SK-N-SH treated with all-trans-retinoic acid at 6 μM for 48 hours (cell line): ENCODE measurements around the gene TFRC.

Source experiments
- BACH2 ChIP-seq: fragments of 250-450 bp; sonication (Bioruptor Pico); IDR thresholded peaks from 2 replicates; pipeline ENCODE4 v1.9.0; 2021; ENCODE audit warnings: mild to moderate bottlenecking, borderline replicate concordance
- ISL1 ChIP-seq: fragments of 250-450 bp; sonication (Bioruptor Pico); IDR thresholded peaks from 2 replicates; pipeline ENCODE4 v2.1.2; 2022; ENCODE audit warnings: mild to moderate bottlenecking, moderate library complexity
- PPARA ChIP-seq: fragments of 250-450 bp; sonication (Bioruptor Pico); IDR thresholded peaks from 2 replicates; pipeline ENCODE4 v1.5.0; 2020; ENCODE audit warnings: mild to moderate bottlenecking, borderline replicate concordance
- ZC3H10 ChIP-seq: fragments of 250-450 bp; sonication (Bioruptor Pico); IDR thresholded peaks from 2 replicates; pipeline ENCODE4 v1.5.1; 2021; ENCODE audit warnings: mild to moderate bottlenecking, moderate library complexity
- TF ChIP-seq, protein P1 (sequence below): fragments of 250-450 bp; sonication (Bioruptor Pico); IDR thresholded peaks from 2 replicates; pipeline ENCODE4 v1.5.0; 2020; ENCODE audit warnings: mild to moderate bottlenecking, moderate library complexity
- TF ChIP-seq, protein P2 (sequence below): fragments of 250-450 bp; sonication (Bioruptor Pico); IDR thresholded peaks from 2 replicates; pipeline ENCODE4 v1.8.0; 2020; ENCODE audit warnings: mild to moderate bottlenecking, moderate library complexity, borderline replicate concordance

DNA sequence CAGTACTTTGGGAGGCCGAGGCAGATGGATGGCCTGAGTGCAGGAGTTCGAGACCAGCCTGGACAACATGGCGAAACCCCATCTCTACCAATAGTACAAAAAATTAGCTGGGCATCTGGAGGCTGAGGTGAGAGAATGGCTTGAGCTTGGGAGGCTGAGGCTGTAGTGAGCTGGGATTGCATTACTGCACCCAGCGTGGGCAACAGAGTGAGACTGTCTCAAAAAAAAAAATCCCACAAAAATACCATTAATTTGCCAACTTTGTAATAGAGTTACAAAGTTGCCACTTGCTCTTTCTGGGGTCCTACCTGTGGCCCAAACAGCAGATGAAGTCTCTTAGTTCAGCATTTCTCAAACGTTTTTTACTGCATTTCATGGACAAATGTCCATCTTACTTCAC, 6.0 kb upstream of the TFRC start:
- TF ChIP-seq BACH2 (no peak), ZC3H10 (CRISPR knock-in tag) (no peak), PPARA (CRISPR knock-in tag) (no peak), ISL1 (CRISPR knock-in tag) (no peak)
- TF ChIP-seq, protein P1, sequence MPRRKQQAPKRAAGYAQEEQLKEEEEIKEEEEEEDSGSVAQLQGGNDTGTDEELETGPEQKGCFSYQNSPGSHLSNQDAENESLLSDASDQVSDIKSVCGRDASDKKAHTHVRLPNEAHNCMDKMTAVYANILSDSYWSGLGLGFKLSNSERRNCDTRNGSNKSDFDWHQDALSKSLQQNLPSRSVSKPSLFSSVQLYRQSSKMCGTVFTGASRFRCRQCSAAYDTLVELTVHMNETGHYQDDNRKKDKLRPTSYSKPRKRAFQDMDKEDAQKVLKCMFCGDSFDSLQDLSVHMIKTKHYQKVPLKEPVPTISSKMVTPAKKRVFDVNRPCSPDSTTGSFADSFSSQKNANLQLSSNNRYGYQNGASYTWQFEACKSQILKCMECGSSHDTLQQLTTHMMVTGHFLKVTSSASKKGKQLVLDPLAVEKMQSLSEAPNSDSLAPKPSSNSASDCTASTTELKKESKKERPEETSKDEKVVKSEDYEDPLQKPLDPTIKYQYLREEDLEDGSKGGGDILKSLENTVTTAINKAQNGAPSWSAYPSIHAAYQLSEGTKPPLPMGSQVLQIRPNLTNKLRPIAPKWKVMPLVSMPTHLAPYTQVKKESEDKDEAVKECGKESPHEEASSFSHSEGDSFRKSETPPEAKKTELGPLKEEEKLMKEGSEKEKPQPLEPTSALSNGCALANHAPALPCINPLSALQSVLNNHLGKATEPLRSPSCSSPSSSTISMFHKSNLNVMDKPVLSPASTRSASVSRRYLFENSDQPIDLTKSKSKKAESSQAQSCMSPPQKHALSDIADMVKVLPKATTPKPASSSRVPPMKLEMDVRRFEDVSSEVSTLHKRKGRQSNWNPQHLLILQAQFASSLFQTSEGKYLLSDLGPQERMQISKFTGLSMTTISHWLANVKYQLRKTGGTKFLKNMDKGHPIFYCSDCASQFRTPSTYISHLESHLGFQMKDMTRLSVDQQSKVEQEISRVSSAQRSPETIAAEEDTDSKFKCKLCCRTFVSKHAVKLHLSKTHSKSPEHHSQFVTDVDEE (CRISPR knock-in tag), result no peak
- TF ChIP-seq, protein P2, sequence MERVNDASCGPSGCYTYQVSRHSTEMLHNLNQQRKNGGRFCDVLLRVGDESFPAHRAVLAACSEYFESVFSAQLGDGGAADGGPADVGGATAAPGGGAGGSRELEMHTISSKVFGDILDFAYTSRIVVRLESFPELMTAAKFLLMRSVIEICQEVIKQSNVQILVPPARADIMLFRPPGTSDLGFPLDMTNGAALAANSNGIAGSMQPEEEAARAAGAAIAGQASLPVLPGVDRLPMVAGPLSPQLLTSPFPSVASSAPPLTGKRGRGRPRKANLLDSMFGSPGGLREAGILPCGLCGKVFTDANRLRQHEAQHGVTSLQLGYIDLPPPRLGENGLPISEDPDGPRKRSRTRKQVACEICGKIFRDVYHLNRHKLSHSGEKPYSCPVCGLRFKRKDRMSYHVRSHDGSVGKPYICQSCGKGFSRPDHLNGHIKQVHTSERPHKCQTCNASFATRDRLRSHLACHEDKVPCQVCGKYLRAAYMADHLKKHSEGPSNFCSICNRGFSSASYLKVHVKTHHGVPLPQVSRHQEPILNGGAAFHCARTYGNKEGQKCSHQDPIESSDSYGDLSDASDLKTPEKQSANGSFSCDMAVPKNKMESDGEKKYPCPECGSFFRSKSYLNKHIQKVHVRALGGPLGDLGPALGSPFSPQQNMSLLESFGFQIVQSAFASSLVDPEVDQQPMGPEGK (CRISPR knock-in tag), result no peak
